ENCODE data around the gene STRBP.
"Not testable (repeated sequence)": the region's sequence is repeated elsewhere in the genome, so short reads cannot be mapped to it uniquely, and the experiment has no call there.

STRBP gene

DNA sequence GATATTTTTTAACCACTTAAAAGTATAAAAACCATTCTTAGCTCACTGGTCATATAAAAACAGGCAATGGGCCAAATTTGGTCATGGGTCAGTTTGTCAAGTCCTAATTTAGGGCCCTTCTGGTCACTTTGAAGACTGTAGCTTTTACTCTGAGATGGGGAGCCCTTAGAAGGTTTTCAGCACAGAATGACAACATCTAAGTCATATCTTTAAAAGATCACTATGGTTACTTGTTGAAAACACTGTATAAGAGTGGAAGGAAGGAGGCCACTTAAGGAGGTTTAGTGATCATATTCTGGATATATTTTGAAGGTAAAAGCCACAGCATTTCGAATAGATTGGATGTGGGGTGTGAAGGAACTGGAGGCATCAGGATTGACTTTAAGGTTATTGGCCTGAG, 76.7 kb downstream of the STRBP start:
- no peak for DNase-seq (ENCODE audit: low read depth in 2 of 2)

DNA sequence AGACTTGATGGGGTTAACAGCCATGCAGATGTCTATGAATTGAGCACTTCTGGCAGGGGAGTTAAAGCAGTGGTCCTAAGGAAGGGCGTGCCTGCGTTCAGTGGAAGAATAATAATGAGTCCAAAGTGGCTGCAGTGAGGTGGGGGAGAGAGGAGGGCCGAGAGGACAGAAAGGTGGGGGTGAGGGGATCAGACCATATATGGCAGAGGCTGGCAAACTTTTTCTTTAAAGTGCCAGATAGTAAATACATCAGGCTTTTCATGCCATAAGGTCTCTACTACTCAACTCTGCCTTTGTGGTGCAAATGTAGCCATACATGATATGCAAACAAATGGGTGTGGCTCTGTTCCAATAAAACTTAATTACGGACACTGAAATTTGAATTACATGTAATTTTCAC, 77.1 kb downstream of the STRBP start:
- DNase-seq (ENCODE audit: low read depth in 2 of 2), result no peak

DNA sequence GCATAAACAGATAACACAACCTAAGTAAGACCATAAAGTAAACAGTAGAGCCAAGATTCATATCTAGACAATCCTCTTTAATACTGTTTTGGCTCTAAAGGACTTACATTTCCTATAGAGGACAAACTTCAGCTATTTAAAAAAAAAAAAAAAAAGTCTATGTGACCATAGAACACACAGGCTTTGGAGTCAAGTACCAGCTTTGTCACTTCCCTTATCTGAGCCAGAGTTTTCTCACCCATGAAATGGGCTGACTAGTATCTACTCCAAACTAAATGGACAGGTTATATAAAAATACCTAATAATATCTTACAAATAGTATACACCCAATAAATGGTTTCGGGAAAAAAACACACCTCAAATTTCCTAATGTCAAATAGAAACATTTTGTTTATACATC, 81.3 kb downstream of the STRBP start:
- no peak for DNase-seq (ENCODE audit: low read depth in 2 of 2)

DNA sequence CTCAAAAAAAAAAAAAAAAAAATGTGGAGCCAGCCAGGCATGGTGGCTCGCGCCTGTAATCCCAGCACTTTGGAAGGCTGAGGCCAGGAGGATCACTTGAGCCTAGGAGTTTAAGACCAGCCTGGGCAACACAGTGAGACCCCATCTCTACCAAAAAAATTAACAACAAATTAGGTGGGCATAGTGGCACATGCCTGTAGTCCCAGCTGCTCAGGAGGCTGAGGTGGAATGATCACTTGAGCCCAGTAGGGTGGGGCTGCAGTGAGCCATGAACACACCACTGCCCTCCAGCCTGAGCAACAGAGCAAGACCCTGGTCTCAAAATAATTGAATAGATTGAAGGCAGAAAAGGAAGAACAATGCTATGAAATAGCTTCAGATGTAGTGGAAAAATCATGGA, 82.4 kb downstream of the STRBP start:
- not testable (repeated sequence) for DNase-seq (ENCODE audit: low read depth in 2 of 2)

DNA sequence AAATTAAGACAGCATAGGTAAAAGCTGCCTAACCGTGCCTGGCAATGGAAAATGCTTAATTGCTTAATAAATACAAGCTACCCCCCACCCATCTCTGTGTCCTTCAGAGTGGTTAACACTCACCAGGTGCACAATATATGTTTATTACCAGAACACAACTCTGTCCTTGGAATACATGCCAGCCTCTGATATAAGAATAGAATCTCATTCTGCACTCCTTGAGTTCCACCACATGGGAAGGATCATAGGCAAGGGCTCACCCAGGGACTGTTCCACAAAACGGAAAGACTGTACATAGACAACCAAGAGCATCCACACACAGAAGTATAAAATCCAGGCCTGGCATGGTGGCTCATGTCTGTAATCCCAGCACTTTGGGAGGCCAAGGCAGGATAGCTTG, 91.4 kb downstream of the STRBP start:
- DNase-seq (ENCODE audit: low read depth in 2 of 2), result no peak

DNA sequence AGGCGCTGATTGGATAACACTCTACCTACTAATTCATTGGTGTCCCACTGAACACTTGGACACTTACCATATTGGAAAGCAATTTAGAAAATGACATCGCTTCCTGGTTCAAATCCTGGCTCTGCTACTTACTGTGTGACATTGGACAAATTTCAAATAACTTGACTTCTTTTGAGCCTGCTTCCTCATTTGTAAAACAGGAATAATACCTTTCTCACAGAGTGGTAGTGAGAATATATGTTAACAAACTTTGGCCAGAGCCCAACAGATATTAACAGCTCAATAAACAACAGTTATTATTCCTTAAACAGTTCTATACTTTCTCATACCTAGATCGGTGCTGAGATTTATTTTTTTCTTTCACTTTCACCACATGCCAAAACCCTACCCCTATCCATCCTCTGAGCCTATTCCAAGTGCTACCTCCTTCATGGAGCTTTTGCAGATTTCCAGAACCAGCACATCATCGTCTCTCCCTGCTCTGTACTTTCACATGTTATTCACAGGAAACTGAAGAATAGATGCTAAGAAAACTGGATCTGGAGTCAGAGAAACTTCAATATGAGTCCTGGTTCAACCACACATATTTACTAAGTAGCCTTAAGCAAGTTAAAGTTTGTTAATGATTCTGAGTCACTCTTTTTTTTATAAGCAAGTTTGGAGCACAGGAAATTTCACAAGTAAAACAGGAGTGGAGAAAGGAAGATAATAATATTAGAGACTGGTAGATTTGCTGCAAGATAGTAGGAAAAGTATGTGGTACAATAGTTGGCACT, 92.3 kb downstream of the STRBP start:
- no peak for DNase-seq (ENCODE audit: low read depth in 2 of 2)

DNA sequence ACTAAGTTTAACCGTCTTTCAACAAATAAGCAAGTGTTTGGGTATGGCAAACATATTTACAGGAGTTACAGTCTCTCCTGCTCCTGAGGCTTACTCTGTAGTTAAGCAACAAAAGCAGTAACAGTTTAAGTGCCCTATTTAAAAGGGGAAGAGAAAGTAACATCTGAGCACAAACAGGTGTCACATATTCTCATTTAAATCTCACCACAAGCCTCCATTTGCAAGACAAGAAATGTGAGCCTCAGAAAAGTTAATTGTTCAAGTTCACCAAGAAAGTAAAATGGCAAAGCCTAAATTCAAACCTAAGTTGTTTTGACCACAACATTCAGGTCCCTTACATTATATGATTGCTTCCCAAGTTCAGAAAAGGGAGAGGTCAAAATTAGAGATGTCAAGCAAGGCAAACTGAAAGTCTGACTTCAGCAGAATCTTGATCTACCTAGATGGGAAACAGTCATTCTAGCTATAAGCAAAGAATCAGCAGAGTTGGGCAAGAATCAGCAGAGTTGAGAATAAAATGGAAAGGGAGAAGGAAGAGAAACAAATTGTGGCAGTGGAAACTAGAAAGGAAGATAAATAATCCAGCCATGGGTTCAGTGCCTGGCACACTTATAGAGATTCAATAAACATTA, 93.4 kb downstream of the STRBP start:
- no peak for DNase-seq (ENCODE audit: low read depth in 2 of 2)

DNA sequence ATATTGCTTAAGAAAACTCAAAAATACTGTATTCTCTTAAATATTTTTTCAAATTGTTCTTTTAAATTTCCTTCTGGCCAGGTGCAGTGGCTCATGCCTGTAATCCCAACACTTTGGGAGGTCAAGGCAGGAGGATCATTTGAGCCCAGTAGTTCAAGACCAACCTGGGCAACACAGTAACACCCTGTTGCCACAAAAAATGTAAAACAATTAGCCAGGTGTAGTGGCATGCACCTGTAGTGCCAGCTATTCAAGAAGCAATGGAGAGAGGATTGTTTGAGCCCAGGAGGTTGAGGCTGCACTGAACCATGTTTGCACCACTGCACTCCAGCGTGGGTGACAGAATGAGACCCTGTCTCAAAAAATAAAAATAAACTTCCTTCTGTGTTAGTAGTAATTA, 94.3 kb downstream of the STRBP start:
- no peak for DNase-seq (ENCODE audit: low read depth in 2 of 2)

DNA sequence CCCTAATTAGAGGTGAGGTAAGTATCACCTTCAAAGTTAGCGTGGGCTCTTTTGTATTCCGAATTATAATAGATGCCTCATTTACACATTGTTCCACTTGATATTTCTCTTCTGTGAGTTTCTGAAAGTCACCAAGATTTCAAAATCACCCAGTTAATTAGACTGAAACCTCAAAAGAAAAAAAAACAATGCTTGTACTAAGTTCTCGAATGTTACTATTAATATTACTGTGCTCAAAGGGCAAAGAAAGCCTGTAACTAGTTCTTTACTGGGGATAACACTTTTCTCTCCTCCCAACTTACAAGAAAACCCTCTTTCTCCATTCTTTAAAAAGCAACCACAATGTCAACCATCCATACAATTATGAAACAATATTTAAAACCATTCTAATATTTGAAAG, 98.5 kb downstream of the STRBP start:
- no peak for DNase-seq (ENCODE audit: low read depth in 2 of 2)

DNA sequence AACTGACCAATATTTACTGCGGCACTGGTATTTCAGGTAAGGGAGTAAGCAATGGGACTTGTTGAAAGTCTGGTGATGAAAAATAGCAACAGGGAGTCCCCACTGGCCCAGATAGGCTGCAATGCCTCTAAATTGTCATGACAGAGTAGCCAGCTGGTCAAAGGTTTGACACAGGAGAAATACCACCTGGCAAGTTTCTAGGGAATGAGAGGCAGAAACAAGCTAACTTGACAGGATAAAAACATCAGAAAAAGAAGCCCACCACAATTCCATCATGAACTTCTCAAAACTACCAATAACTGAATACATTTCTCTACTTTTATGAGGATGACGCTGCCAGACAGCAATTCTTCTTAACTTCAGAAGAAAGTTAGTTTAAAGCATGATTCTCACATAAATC, 99.8 kb downstream of the STRBP start:
- no peak for DNase-seq (ENCODE audit: low read depth in 2 of 2)

DNA sequence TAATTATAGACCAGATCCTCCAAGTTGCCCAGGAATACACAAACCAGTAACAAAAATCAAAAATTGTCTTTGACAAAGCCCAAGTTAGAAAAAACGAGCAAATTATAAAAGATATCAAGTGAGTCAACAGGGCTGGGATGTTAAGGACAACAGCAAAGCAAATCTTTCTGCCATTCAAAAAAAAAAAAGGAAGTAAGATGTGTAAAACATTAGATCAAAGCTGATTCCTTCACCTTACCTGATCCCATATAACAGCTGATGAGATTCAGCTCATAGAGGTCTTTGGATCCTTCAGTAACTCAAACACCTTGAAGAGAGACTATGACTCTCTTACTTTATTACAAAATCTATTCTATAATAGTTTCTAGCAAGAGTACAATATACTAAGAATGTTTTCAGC, 100.9 kb downstream of the STRBP start:
- no peak for DNase-seq (ENCODE audit: low read depth in 2 of 2)

DNA sequence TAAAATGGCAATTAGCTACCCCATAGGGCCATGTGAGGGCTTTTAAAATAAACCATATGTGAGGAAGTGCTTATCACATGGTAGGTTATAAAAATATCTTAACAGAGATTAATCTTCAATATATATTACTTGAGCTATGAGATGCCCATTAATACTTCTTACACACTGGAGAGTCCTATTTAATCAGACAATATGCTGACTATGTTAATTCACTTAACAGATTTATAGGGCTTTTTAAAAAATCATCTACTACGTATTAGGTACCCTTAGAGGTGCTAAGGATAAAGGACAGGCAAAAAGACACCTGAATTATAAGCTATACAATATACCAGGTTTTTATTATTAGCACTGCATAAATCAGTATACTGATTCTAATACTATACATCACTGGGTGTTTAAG, 102.6 kb downstream of the STRBP start:
- no peak for DNase-seq (ENCODE audit: low read depth in 2 of 2)

DNA sequence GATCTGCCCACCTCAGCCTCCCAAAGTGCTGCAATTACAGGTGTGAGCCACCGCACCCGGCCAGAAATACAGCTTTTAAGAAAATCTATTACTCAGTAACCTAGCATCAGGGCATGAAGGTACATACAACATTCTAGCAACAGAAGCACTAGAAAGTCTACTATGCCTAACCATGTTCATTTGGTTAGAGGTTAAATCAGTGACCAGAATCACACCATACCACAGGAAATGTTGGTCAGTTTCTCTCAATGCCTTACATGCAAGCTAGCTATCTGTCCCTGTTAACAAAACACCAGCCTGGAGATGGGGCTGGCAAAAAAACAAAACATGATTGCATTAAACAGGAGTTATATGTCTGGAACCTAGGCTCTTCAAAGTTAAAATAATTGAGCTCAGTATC, 104.1 kb downstream of the STRBP start:
- DNase-seq (ENCODE audit: low read depth in 2 of 2), result no peak

DNA sequence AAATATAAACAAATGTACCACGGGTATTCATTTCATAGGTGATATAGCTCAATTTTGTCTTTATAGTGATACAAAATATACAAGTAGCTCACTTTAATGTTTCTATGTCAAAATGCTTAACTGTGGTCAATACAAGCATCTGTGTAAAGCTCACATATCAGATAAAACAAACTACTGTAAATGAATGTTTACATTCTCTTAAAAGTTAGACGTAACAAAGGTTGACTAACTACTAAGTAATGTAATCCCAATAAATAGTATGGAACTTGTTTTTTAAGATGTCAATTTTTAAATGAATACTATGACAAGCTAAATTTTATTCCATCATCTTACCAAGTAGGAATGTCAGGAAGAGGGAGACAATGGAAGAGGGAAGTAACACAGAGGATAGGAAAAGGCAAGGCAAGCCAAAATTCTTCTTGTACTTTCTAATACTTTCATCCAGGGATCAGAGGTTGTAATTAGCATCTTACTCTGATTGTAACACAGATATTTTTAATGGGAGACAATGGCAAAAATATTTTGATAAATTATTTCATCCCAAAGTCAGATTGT, 105.5 kb downstream of the STRBP start:
- no peak for DNase-seq (ENCODE audit: low read depth in 2 of 2)

DNA sequence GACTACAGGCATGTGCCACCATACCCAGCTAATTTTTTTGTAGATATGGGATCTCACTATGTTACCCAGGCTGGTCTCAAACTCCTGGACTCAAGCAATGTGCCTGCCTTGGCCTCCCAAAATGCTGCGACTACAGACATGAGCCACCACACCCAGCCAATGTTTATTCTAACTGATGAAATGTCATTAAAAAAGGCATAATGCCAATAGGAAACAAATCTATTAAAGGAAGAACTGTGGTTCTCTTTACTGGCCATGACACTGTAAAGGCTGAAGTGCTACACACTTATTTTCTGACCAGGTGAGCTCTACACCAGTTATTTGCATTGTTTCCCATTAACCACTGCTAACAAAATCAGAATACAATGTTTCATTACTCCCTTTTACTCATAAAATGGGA, 106.0 kb downstream of the STRBP start:
- no peak for DNase-seq (ENCODE audit: low read depth in 2 of 2)

DNA sequence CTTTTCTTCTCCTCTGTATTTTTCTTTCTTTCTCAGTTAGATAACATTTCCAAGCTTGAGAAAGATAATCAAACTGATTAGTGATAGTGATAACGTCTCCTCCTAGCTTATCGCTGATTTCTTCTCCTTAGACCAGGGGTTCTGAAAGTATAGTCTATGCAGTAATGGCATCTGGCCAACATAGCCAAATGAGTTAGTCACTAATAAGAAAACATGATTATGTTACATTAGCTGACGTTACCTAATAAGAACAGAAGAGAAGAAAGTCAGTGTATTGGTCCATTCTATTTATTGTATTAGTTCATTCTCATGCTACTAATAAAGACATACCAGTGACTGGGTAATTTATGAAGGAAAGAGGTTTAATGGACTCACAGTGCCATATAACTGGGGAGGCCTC, 111.2 kb downstream of the STRBP start:
- DNase-seq (ENCODE audit: low read depth in 2 of 2), result no peak

DNA sequence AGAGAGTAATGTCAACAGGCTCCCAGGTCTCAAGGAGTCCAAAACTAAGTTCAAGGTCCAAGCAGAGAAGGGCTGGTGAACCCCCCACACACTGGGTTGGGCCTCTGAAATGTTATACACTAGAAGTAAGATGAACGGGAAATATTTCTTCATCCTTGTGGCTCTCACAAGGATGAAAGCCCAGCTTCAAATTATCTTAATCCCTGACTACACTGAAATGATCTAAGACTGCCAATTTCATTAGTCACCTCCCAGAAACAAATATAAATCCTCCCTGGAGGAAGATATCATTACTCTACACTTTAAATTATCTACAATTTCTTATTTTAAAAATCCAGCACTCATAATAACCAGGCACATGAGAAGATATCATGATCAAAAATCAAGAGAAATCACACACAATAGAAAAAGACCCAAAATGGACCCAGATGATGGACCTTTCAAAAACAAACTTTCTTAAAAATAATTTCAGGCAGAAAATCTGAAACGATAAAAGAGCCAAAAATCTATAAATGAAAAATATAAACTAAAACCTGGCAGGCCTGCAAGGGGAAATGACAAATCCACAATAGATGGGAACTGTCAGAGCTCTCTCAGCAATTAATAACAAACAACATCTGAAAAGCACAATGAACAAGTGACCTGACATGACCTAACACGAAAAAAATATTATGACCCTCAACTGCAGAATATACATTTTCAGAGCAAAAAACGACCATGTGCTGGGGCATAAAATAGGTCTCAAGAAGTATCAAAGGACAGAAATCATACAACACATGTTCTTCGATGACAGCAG, 117.5 kb downstream of the STRBP start:
- DNase-seq (ENCODE audit: low read depth in 2 of 2), result no peak

DNA sequence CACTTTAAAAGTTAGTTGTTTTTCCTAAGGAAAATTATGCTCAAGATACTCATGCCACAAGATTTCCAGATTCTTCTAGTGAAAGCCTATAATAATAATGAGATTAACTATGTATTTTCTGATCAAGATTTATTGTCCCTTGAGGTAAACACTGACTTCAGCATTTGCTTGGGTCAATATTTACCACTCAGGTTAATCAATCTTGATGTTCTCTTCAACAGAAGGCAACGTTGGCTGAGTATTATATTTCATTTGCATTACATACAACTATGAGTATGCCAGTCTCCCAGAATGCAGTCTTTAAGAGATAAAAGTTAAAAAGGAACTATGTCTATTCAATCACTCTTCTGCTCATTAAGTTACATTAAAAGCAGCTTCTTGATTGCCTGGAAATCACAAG, 119.3 kb downstream of the STRBP start:
- DNase-seq (ENCODE audit: low read depth in 2 of 2), result no peak

DNA sequence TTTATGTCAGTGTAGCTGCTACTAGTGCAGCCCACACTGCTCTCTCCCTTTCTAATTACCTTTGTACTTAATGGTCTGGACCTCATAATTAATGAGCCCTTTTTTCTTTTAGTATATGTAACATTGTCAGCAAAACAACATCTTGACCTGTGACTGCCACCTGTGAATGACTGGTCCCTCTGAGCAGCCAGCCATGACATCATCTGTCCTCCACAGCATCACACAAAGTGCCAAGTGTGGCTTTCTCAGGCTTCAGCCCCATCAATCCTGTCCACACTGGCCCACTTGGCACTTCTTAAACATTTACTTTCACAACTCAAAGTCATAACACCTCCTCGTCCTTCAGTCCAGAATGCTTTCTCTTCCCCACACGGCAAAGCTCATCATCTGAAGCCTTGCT, 130.2 kb downstream of the STRBP start:
- DNase-seq (ENCODE audit: low read depth in 2 of 2), result no peak

DNA sequence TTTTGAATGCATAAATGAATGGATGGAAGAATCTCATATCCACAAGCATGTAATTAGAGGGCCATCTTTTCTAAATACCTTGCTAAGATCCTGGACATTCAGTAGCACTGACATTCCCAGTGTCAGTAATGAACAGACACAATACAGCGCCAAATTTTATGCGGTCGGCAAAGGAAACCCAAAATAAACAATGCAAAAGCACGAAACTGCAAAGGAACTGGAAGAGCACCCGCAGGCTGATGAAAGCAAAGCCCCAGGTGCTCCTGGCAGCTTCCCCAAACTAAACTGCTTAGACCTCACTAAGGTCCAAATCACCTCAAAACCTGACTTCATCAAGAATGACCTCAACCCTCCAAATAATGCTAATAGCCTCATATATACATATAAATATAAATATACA, 133.0 kb downstream of the STRBP start:
- no peak for DNase-seq (ENCODE audit: low read depth in 2 of 2)

DNA sequence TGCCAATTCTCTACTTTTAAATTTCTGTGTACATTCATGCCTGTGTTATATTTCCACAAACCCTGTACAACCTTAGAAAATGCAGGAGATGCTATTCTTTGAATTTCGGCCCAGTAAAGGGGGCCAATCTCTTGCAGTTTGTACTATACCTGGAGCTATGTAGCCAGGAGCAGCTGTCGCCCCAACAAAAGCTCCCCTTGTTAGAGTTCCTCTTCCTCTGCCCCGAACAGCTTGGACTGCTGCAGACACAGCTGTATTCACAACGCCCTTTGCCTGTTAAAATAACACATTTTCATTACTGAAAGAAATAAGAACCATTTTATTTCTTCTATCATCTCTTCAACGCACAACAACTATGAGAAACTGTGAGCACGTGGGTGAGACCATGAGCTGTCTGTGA, 135.7 kb downstream of the STRBP start:
- DNase-seq (ENCODE audit: low read depth in 2 of 2), result no peak

DNA sequence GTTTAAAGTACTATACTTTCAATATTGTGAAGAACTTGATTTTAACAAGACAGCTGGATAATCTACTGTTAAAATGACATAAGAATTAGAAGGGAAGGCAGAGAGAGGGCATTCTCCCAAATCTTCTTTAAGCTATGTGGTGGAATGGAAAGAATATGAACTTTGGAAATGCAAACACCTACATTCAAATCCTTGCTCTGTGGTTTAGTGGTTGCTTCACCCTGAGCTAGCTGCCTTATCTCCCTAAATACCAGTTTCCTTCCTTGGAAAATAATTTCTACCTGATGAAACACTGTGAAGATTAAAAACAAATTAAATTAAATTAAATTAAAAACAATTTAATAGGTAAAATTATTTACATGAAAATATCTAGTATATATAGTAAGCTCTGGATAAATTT, 136.4 kb downstream of the STRBP start:
- no peak for DNase-seq (ENCODE audit: low read depth in 2 of 2)

DNA sequence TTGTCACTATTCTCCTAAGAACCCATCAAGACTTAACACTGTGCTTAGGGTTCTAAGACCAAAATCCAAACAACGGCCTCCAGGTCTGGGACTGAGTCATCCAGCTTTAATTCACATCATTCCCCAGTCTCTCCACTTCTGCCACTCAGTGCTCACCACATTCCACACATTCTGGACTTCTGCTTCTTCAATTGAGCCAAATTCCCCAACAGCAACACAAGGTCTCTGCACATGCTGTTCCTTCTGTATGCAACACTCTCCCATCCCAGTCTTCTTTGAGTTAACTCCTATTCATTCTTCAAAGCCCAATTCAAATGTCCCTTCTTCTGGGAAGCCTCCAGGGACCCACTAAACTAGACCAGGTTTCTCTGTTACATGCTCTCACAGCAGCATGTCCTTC, 137.1 kb downstream of the STRBP start:
- no peak for DNase-seq (ENCODE audit: low read depth in 2 of 2)
